ENCODE measurements around the gene ITCH.
"Not testable (repeated sequence)": the region's sequence is repeated elsewhere in the genome, so short reads cannot be mapped to it uniquely, and the experiment has no call there.

The ITCH gene

DNA sequence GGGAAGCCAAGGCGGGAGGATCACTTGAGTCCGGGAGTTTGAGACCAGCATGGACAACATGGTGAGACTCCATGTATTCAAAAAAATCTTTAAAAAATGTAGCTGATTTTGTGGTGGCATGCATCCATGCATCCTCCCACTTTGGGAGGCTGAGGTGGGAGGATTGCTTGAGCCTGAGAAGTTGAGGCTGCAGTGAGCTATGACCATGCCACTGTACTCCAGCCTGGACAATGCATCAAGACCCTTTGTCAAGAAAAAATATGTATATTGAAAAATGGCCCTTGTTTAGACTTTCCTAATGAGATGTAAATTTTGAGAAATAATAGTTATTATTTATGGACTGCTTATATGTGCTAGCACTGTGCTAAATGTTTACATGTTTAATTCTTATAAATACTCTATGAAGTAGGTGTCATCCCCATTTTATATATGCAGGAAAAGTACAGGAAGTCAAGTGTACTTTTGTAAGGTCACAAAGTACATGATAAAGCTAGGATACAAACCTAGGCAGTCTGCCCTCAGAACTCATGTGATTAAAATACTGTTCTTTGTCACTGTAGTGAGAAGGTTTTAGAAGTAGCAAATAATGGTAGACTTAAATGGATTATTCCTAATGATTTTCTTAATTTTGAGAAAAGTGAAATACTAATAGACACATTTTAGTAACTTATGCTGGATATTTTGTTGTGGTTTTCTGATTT, 58.8 kb downstream of the ITCH start:
- no peaks in the 10 kb centered on the region for H3K9me2 ChIP-seq (replicated peaks; ENCODE audit: insufficient read depth, low read length)
- H3K4me2 ChIP-seq (ENCODE audit: low read depth, low read length, poor library complexity, severe bottlenecking), result no peak overlapping the region
- H4K20me1 ChIP-seq (ENCODE audit: low read depth, low read length), result no peaks in the 10 kb centered on the region
- TF ChIP-seq, protein P1, sequence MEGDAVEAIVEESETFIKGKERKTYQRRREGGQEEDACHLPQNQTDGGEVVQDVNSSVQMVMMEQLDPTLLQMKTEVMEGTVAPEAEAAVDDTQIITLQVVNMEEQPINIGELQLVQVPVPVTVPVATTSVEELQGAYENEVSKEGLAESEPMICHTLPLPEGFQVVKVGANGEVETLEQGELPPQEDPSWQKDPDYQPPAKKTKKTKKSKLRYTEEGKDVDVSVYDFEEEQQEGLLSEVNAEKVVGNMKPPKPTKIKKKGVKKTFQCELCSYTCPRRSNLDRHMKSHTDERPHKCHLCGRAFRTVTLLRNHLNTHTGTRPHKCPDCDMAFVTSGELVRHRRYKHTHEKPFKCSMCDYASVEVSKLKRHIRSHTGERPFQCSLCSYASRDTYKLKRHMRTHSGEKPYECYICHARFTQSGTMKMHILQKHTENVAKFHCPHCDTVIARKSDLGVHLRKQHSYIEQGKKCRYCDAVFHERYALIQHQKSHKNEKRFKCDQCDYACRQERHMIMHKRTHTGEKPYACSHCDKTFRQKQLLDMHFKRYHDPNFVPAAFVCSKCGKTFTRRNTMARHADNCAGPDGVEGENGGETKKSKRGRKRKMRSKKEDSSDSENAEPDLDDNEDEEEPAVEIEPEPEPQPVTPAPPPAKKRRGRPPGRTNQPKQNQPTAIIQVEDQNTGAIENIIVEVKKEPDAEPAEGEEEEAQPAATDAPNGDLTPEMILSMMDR (IDR thresholded peaks at IDR 0.05; ENCODE audit: insufficient read depth, low read length, poor library complexity, severe bottlenecking), result no peak
- no peak for TF ChIP-seq EZH2phosphoT487 (conservative IDR thresholded peaks at IDR 0.05; ENCODE audit: low read length)
- H3K36me3 ChIP-seq (ENCODE audit: low read length), result peaks cover 15% of the 10 kb centered on the region; the same call in 1 of the 2 replicates
- H3K79me2 ChIP-seq (ENCODE audit: insufficient read depth, low read length), result 0 out of 2 replicates have a peak, but pooled peaks cover 3% of the 10 kb centered on the region
- no peak overlapping the region for H3K4me3 ChIP-seq (ENCODE audit: insufficient read depth, low read length, poor library complexity, severe bottlenecking)
- no peak overlapping the region for H3K27ac ChIP-seq (ENCODE audit: low read depth, low read length)
- H2AFZ ChIP-seq (ENCODE audit: low read depth, low read length, severe bottlenecking), result no peak overlapping the region
- no peak overlapping the region for H3K9ac ChIP-seq (ENCODE audit: low read length)
- no peaks in the 10 kb centered on the region for H3K27me3 ChIP-seq (ENCODE audit: low read length)
- no peaks in the 10 kb centered on the region for H3K9me3 ChIP-seq (ENCODE audit: insufficient read depth, low read length)
- H3F3A ChIP-seq (ENCODE audit: insufficient read depth), result no peaks in the 10 kb centered on the region

DNA sequence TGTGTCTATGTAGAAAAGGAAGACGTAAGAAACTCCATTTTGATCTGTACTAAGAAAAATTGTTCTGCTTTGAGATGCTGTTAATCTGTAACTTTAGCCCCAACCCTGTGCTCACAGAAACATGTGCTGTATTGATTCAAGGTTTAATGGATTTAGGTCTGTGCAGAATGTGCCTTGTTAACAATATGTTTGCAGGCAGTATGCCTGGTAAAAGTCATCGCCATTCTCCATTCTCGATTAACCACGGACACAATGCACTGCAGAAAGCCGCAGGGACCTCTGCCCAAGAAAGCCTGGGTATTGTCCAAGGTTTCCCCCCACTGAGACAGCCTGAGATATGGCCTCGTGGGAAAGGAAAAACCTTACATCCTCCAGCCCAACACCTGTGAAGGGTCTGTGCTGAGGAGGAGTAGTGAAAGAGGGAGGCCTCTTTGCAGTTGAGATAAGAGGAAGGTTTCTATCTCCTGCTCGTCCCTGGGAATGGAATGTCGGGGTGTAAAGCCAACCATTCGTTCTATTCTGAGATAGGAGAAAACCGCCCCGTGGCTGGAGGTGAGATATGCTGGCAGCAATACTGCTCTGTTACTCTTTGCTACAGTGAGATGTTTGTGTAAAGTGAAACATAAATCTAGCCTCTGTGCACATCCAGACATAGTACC, 62.1 kb downstream of the ITCH start:
- H4K20me1 ChIP-seq (ENCODE audit: low read depth, low read length); H3K79me2 ChIP-seq (ENCODE audit: insufficient read depth, low read length); H3K27me3 ChIP-seq (ENCODE audit: low read length); H3K9ac ChIP-seq (ENCODE audit: low read length); H2AFZ ChIP-seq (ENCODE audit: low read depth, low read length, severe bottlenecking); H3K4me2 ChIP-seq (ENCODE audit: low read depth, low read length, poor library complexity, severe bottlenecking); H3K27ac ChIP-seq (ENCODE audit: low read depth, low read length); H3K4me3 ChIP-seq (ENCODE audit: insufficient read depth, low read length, poor library complexity, severe bottlenecking); H3K9me2 ChIP-seq (replicated peaks; ENCODE audit: insufficient read depth, low read length); H3F3A ChIP-seq (ENCODE audit: insufficient read depth); H3K9me3 ChIP-seq (ENCODE audit: insufficient read depth, low read length): not testable (repeated sequence)
- peaks cover 19% of the 10 kb centered on the region; the same call in 1 of the 2 replicates for H3K36me3 ChIP-seq (ENCODE audit: low read length)

DNA sequence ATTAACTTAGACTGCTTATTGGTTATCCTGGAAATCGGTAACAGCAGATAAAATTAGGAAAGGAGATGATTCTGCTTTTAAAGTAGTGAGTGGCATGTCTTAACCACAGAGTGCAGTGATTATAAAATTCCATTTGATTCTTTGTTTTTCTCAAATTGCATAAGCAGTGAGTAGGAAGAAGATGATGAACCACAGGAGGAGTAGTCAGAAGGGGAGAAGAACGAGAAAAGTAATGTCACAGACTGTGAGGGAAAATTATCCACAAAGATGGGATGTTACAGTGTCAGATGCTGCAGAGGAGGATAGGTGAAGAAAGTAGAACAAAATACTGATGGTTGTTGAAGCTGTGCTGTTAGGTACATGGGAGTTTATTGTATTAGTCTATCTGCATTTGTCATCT, 63.0 kb downstream of the ITCH start:
- TF ChIP-seq, protein P1 (IDR thresholded peaks at IDR 0.05; ENCODE audit: insufficient read depth, low read length, poor library complexity, severe bottlenecking), result no peak
- no peak for TF ChIP-seq EZH2phosphoT487 (conservative IDR thresholded peaks at IDR 0.05; ENCODE audit: low read length)
- Histone ChIP-seq H3K27me3 (ENCODE audit: low read length) (no peaks in the 10 kb centered on the region), H2AFZ (ENCODE audit: low read depth, low read length, severe bottlenecking) (no peak overlapping the region), H3K27ac (ENCODE audit: low read depth, low read length) (no peak overlapping the region), H3K36me3 (ENCODE audit: low read length) (peaks cover 16% of the 10 kb centered on the region; the same call in 1 of the 2 replicates), H4K20me1 (ENCODE audit: low read depth, low read length) (no peaks in the 10 kb centered on the region), H3K9me2 (replicated peaks; ENCODE audit: insufficient read depth, low read length) (no peaks in the 10 kb centered on the region), H3K79me2 (ENCODE audit: insufficient read depth, low read length) (0 out of 2 replicates have a peak, but pooled peaks cover 3% of the 10 kb centered on the region), H3K9me3 (ENCODE audit: insufficient read depth, low read length) (no peaks in the 10 kb centered on the region), H3K4me2 (ENCODE audit: low read depth, low read length, poor library complexity, severe bottlenecking) (no peak overlapping the region), H3F3A (ENCODE audit: insufficient read depth) (no peaks in the 10 kb centered on the region), H3K9ac (ENCODE audit: low read length) (no peak overlapping the region), H3K4me3 (ENCODE audit: insufficient read depth, low read length, poor library complexity, severe bottlenecking) (no peak overlapping the region)

DNA sequence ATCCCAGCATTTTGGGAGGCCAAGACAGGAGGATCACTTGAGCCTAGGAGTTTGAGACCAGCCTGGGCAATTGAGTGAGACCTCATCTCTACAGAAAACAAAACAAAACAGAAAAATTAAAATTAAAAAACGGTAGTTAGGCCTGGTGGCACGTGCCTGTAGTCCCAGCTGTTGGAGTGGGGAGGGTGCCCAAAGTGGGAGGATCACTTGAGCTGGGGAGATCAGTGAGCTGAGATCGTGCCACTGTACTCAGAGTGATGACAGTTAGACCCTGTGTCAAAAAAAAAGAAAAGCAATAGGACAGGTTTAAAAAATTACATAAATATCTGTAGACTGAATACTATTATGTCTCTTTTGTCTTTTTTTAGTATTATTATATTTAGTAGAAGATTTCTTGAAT, 64.3 kb downstream of the ITCH start:
- Histone ChIP-seq H3K27me3 (ENCODE audit: low read length) (no peaks in the 10 kb centered on the region), H3K4me2 (ENCODE audit: low read depth, low read length, poor library complexity, severe bottlenecking) (no peak overlapping the region), H3K9me2 (replicated peaks; ENCODE audit: insufficient read depth, low read length) (no peaks in the 10 kb centered on the region), H4K20me1 (ENCODE audit: low read depth, low read length) (no peaks in the 10 kb centered on the region), H2AFZ (ENCODE audit: low read depth, low read length, severe bottlenecking) (no peak overlapping the region), H3K27ac (ENCODE audit: low read depth, low read length) (no peak overlapping the region), H3K9ac (ENCODE audit: low read length) (no peak overlapping the region), H3F3A (ENCODE audit: insufficient read depth) (no peaks in the 10 kb centered on the region), H3K9me3 (ENCODE audit: insufficient read depth, low read length) (no peaks in the 10 kb centered on the region), H3K79me2 (ENCODE audit: insufficient read depth, low read length) (no peaks in the 10 kb centered on the region), H3K36me3 (ENCODE audit: low read length) (peaks cover 12% of the 10 kb centered on the region; the same call in 1 of the 2 replicates), H3K4me3 (ENCODE audit: insufficient read depth, low read length, poor library complexity, severe bottlenecking) (no peak overlapping the region)
- no peak for TF ChIP-seq EZH2phosphoT487 (conservative IDR thresholded peaks at IDR 0.05; ENCODE audit: low read length)
- TF ChIP-seq, protein P1 (IDR thresholded peaks at IDR 0.05; ENCODE audit: insufficient read depth, low read length, poor library complexity, severe bottlenecking), result no peak
